ENCODE measurements around the gene PDZK1. TPM values are rescaled to one million over a fixed set of nuclear protein-coding genes. Genes with fewer than 3 reads are reported as not detected.
"Not testable (repeated sequence)": the region's sequence is repeated elsewhere in the genome, so short reads cannot be mapped to it uniquely, and the experiment has no call there.

PDZK1 gene
- total RNA-seq, 1 experiment from 2014 or later = 0.64 TPM

DNA sequence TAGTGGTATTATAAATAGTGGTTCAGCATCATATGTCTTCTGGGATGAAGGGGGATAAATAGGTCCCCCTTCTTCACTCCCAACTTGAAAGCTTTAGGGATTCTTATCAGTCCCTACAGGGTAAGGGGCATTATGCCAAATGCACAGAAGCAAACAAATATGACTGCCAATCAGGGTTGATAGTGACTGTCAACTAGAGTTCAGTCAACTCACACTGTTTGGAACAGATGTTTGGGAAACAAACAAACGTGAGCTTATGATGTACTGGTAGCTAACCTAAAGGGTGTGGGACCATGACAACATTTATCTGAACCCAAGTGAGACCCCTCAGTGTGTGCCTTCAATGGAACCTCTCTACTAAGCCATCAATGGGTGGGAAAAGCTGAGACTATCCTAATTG is 34.0 kb downstream of the PDZK1 start:
- in situ Hi-C loops (cut with HindIII; ENCODE audit: low sequenced_read_pairs); DNase-seq (ENCODE audit: low spot score): not testable (repeated sequence)

DNA sequence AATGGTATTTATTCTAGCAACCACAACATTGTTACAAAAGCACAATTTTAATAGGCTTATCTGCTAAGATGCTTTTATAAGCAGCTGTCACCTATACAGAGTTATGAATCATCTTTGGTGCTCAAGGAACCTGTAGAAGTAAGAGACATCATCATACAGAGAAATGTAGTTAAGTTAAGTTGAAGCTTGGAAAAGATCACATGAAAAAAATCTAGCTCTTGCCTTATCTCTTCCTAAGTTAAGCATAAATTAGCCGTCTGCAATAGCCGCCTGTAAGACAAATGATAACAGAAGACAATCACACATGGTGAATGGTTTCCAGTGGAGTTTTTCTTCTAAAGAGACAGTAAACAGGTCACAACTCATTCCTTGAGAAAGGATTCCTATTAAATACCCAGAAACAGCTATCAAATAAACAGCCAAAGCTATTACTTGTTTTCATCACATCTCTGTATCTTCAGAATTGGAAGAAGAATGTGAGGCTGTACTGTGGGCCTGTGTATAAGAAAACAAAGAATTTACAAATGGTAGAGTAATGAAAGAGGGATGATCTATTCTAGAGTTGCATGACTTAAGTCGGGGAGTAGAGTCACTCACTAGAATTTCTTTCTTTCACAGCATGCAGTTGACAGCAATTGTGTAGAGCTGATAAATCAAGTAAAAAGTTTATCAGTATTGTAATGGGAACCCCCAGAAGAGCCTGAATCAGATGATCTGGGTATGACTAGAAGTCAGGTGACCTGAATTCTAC is 36.0 kb downstream of the PDZK1 start:
- in situ Hi-C loops (cut with HindIII; ENCODE audit: low sequenced_read_pairs) = not testable (repeated sequence)

GRCh38 chr1:145665015-145665414 is 42.2 kb downstream of the PDZK1 start:
- DNase-seq (ENCODE audit: low spot score); in situ Hi-C loops (cut with HindIII; ENCODE audit: low sequenced_read_pairs): not testable (repeated sequence)

More for the DNA sequence above, 36.0 kb downstream of the PDZK1 start:
- not testable (repeated sequence) for DNase-seq (ENCODE audit: low spot score)

- in situ Hi-C loops (cut with HindIII; ENCODE audit: low sequenced_read_pairs); DNase-seq (ENCODE audit: low spot score): not testable (repeated sequence)
These were observed 44.7 kb downstream of the PDZK1 start for GRCh38 chr1:145662502-145662901.

DNA sequence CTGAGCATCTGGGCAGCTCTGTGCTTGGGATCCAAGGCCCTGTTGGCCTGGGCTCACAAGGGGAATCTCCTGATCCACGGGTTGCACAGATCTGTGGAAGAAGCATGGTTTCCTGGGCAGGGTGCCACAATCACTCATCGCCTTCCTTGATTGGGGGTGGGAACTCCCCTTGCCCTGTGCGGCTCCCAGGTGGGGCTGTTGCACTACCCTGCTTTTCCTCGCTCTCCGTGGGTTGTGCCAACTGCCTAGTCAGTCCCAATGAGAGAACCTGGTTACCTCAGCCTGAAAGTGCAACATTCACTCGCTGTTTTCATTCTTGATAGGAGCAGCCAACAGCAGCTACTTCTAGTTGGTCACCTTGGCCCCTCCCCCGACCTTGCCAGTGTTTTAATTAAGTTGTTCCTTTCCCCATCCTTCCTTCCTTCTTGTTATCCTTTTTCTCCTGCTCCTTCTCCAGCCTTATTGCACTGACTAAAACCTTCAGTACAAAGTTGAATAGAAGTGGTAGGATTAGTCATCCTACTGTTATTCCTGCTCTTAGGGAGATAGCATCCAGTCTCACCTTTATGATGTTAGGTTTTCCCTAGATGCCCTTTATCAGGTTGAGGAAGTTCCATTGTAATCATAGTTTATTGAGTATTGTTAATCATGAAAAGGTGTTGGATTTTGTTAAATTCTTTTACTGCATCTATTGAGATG is 50.8 kb downstream of the PDZK1 start:
- not testable (repeated sequence) for DNase-seq (ENCODE audit: low spot score)

GRCh38 chr1:145643990-145644389 is 63.2 kb downstream of the PDZK1 start:
- DNase-seq (ENCODE audit: low spot score); in situ Hi-C loops (cut with HindIII; ENCODE audit: low sequenced_read_pairs): not testable (repeated sequence)

More for the DNA sequence above, 50.8 kb downstream of the PDZK1 start:
- in situ Hi-C loops (cut with HindIII; ENCODE audit: low sequenced_read_pairs) = not testable (repeated sequence)

DNA sequence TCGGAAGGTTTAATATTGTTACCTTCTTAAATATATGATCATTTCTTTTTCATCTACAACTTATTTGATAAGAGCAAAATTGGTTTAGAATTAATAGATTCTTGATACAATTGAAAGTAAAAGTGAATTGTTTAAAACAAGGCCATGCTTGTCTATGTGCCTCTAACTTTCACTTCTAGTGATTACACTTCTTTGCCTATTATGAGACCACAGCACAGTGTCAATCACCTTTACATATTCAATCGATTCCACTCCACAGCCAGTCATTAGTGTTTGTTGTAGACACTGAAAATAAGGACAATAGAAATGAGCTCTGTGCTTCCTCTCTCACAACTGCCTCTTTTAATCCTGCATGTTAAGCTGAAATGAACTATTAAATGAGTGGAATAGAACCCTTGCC is 65.3 kb downstream of the PDZK1 start:
- DNase-seq (ENCODE audit: low spot score); in situ Hi-C loops (cut with HindIII; ENCODE audit: low sequenced_read_pairs): not testable (repeated sequence)

GRCh38 chr1:145636237-145636636 is 70.9 kb downstream of the PDZK1 start:
- DNase-seq (ENCODE audit: low spot score); in situ Hi-C loops (cut with HindIII; ENCODE audit: low sequenced_read_pairs): not testable (repeated sequence)

GRCh38 chr1:145622177-145622576 is 85.0 kb downstream of the PDZK1 start:
- in situ Hi-C loops (cut with HindIII; ENCODE audit: low sequenced_read_pairs); DNase-seq (ENCODE audit: low spot score): not testable (repeated sequence)

Other genes starting within 250 kb of the PDZK1 start
- 30.5 and 46.6 TPM in 2 replicates for gene GPR89A, start 99.4 kb downstream of the PDZK1 start, total RNA-seq (2014; rRNA removed; shearing (Covaris generic))
- gene CD160, start 12.1 kb upstream of the PDZK1 start, total RNA-seq (2014; rRNA removed; shearing (Covaris generic)) = not detected in 2 replicates
- gene RNF115, start 116.7 kb upstream of the PDZK1 start, total RNA-seq (2014; rRNA removed; shearing (Covaris generic)) = 8.6 and 8.9 TPM in 2 replicates
- gene POLR3C, start 116.8 kb upstream of the PDZK1 start, total RNA-seq (2014; rRNA removed; shearing (Covaris generic)) = 12.0 and 28.1 TPM in 2 replicates
- gene NUDT17, start 138.3 kb upstream of the PDZK1 start, total RNA-seq (2014; rRNA removed; shearing (Covaris generic)) = 3.1 and 3.6 TPM in 2 replicates
- gene PIAS3, start 151.7 kb upstream of the PDZK1 start, total RNA-seq (2014; rRNA removed; shearing (Covaris generic)) = 10.3 and 14.1 TPM in 2 replicates
- not detected in 2 replicates for gene ANKRD35, start 178.5 kb upstream of the PDZK1 start, total RNA-seq (2014; rRNA removed; shearing (Covaris generic))
- gene ITGA10, start 202.7 kb upstream of the PDZK1 start, total RNA-seq (2014; rRNA removed; shearing (Covaris generic)) = 0.27 and 0.74 TPM in 2 replicates
- gene PEX11B, start 211.3 kb upstream of the PDZK1 start, total RNA-seq (2014; rRNA removed; shearing (Covaris generic)) = 18.2 and 31.9 TPM in 2 replicates
- gene RBM8A, start 220.1 kb upstream of the PDZK1 start, total RNA-seq (2014; rRNA removed; shearing (Covaris generic)) = 86.0 and 117 TPM in 2 replicates